SK-N-SH treated with all-trans-retinoic acid at 6 μM for 48 hours (cell line): ENCODE results near the gene PMM2.

Experiments used
- ATAC-seq: fragments of 200-7000 bp; cut with Tn5 transposase; 3 replicates; pipeline ENCODE4 v1.9.1; 2020; ENCODE audit warnings: mild to moderate bottlenecking, moderate library complexity
- ARNTL ChIP-seq: fragments of 450-650 bp; formaldehyde crosslinking; IDR thresholded peaks from 2 replicates; pipeline ENCODE4 v1.5.0; 2020; ENCODE audit warnings: low read depth, mild to moderate bottlenecking, moderate library complexity, borderline replicate concordance
- CREB5 ChIP-seq: fragments of 250-450 bp; sonication (Bioruptor Pico); IDR thresholded peaks from 2 replicates; pipeline ENCODE4 v1.5.1; 2020; ENCODE audit warnings: low read depth, mild to moderate bottlenecking, moderate library complexity
- CSDC2 ChIP-seq: fragments of 250-450 bp; sonication (Bioruptor Pico); IDR thresholded peaks from 2 replicates; pipeline ENCODE4 v1.5.0; 2020; ENCODE audit warnings: mild to moderate bottlenecking, moderate library complexity
- CSRNP3 ChIP-seq: fragments of 250-450 bp; sonication (Bioruptor Pico); IDR thresholded peaks from 2 replicates; pipeline ENCODE4 v1.5.1; 2021; ENCODE audit warnings: mild to moderate bottlenecking, moderate library complexity
- ESRRG ChIP-seq: fragments of 250-450 bp; sonication (Bioruptor Pico); IDR thresholded peaks from 2 replicates; pipeline ENCODE4 v1.6.1; 2021; ENCODE audit warnings: mild to moderate bottlenecking
- GLIS3 ChIP-seq: fragments of 250-450 bp; sonication (Bioruptor Pico); IDR thresholded peaks from 2 replicates; pipeline ENCODE4 v1.5.0; 2020; ENCODE audit warnings: mild to moderate bottlenecking, moderate library complexity
- ISL1 ChIP-seq: fragments of 250-450 bp; sonication (Bioruptor Pico); IDR thresholded peaks from 2 replicates; pipeline ENCODE4 v2.1.2; 2022; ENCODE audit warnings: mild to moderate bottlenecking, moderate library complexity
- OSR1 ChIP-seq: fragments of 250-450 bp; sonication (Bioruptor Pico); IDR thresholded peaks from 2 replicates; pipeline ENCODE4 v1.8.0; 2022; ENCODE audit warnings: moderate library complexity, mild to moderate bottlenecking, inconsistent platforms
- PATZ1 ChIP-seq: fragments of 250-450 bp; sonication (Bioruptor Pico); IDR thresholded peaks from 2 replicates; pipeline ENCODE4 v1.8.0; 2020; ENCODE audit warnings: mild to moderate bottlenecking, moderate library complexity, borderline replicate concordance
- POU6F1 ChIP-seq: fragments of 250-450 bp; sonication (Bioruptor Pico); IDR thresholded peaks from 2 replicates; pipeline ENCODE4 v1.8.0; 2021; ENCODE audit warnings: low read depth, mild to moderate bottlenecking, moderate library complexity, borderline replicate concordance
- PPARA ChIP-seq: fragments of 250-450 bp; sonication (Bioruptor Pico); IDR thresholded peaks from 2 replicates; pipeline ENCODE4 v1.5.0; 2020; ENCODE audit warnings: mild to moderate bottlenecking, borderline replicate concordance
- RARB ChIP-seq: fragments of 250-450 bp; sonication (Bioruptor Pico); IDR thresholded peaks from 2 replicates; pipeline ENCODE4 v1.8.0; 2021; ENCODE audit warnings: mild to moderate bottlenecking, moderate library complexity
- TOX ChIP-seq: fragments of 250-450 bp; sonication (Bioruptor Pico); IDR thresholded peaks from 2 replicates; pipeline ENCODE4 v1.8.0; 2021; ENCODE audit warnings: mild to moderate bottlenecking, moderate library complexity, borderline replicate concordance
- TSHZ2 ChIP-seq: fragments of 250-450 bp; sonication (Bioruptor Pico); IDR thresholded peaks from 2 replicates; pipeline ENCODE4 v1.5.0; 2020; ENCODE audit warnings: mild to moderate bottlenecking, moderate library complexity
- ZC3H10 ChIP-seq: fragments of 250-450 bp; sonication (Bioruptor Pico); IDR thresholded peaks from 2 replicates; pipeline ENCODE4 v1.5.1; 2021; ENCODE audit warnings: mild to moderate bottlenecking, moderate library complexity
- ZFP3 ChIP-seq: fragments of 250-450 bp; sonication (Bioruptor Pico); IDR thresholded peaks from 2 replicates; pipeline ENCODE4 v1.5.0; 2020; ENCODE audit warnings: mild to moderate bottlenecking, moderate library complexity
- ZFP30 ChIP-seq: fragments of 450-650 bp; formaldehyde crosslinking; IDR thresholded peaks from 2 replicates; pipeline ENCODE4 v1.5.0; 2022; ENCODE audit warnings: mild to moderate bottlenecking, moderate library complexity
- ZNF565 ChIP-seq: fragments of 450-650 bp; formaldehyde crosslinking; conservative IDR thresholded peaks from 2 replicates; pipeline ENCODE4 v1.5.0; 2020; ENCODE audit warnings: low read depth, mild to moderate bottlenecking, moderate library complexity
- ZNF8 ChIP-seq: fragments of 450-650 bp; formaldehyde crosslinking; IDR thresholded peaks from 2 replicates; pipeline ENCODE4 v1.5.0; 2020; ENCODE audit warnings: mild to moderate bottlenecking, moderate library complexity

Gene PMM2

GRCh38 chr16:8773537-8773936 lies 24.1 kb upstream of the PMM2 start:
- no peak for ATAC-seq
- no peak for TF ChIP-seq PATZ1 (CRISPR knock-in tag)
- TF ChIP-seq GLIS3, result no peak
- no peak for TF ChIP-seq PPARA
- no peak for TF ChIP-seq ESRRG (CRISPR knock-in tag)
- no peak for TF ChIP-seq ZNF565 (CRISPR knock-in tag)
- TF ChIP-seq CSDC2 (CRISPR knock-in tag), result no peak
- TF ChIP-seq ARNTL (CRISPR knock-in tag), result no peak
- TF ChIP-seq TSHZ2, result no peak
- TF ChIP-seq POU6F1 (CRISPR knock-in tag), result no peak
- no peak for TF ChIP-seq CSRNP3
- TF ChIP-seq ISL1, result no peak
- no peak for TF ChIP-seq TOX
- no peak for TF ChIP-seq ZNF8 (CRISPR knock-in tag)
- TF ChIP-seq OSR1 (CRISPR knock-in tag), result no peak
- TF ChIP-seq ZFP30 (CRISPR knock-in tag), result no peak
- no peak for TF ChIP-seq RARB (CRISPR knock-in tag)
- no peak for TF ChIP-seq ZFP3
- no peak for TF ChIP-seq CREB5 (CRISPR knock-in tag)
- TF ChIP-seq ZC3H10 (CRISPR knock-in tag), result no peak

GRCh38 chr16:8774208-8774607 lies 23.4 kb upstream of the PMM2 start:
- no peak for ATAC-seq
- TF ChIP-seq ESRRG (CRISPR knock-in tag) (no peak), PATZ1 (CRISPR knock-in tag) (no peak), CREB5 (CRISPR knock-in tag) (no peak), ZFP3 (no peak), CSRNP3 (no peak), OSR1 (CRISPR knock-in tag) (no peak)
